HG03097 (cell line): ENCODE measurements around the gene PPP1R8.
"Not testable (repeated sequence)": the region's sequence is repeated elsewhere in the genome, so short reads cannot be mapped to it uniquely, and the experiment has no call there.

Source experiments
- ATAC-seq: cut with Tn5 transposase; IDR thresholded peaks from one replicate; pipeline ENCODE4 v1.9.1; 2021; ENCODE audit not compliant: unreplicated experiment, low FRiP score

Gene PPP1R8

GRCh38 chr1:27831568-27832410 lies 1.2 kb downstream of the PPP1R8 start:
- no peak for ATAC-seq

- no peak for ATAC-seq
Measured at GRCh38 chr1:27832762-27833161, 2.2 kb downstream of the PPP1R8 start.

- ATAC-seq: no peak
Measured at GRCh38 chr1:27833470-27833869, 2.9 kb downstream of the PPP1R8 start.

- no peak for ATAC-seq
Measured at GRCh38 chr1:27835046-27835445, 4.5 kb downstream of the PPP1R8 start.

GRCh38 chr1:27835501-27835900 lies 4.9 kb downstream of the PPP1R8 start:
- no peak for ATAC-seq

- no peak for ATAC-seq
Measured at GRCh38 chr1:27849951-27850350, 19.4 kb downstream of the PPP1R8 start.

GRCh38 chr1:27855085-27855484 lies 24.5 kb downstream of the PPP1R8 start:
- no peak for ATAC-seq

GRCh38 chr1:27856561-27857343 lies 26.2 kb downstream of the PPP1R8 start:
- ATAC-seq: no peak

- not testable (repeated sequence) for ATAC-seq
Measured at GRCh38 chr1:27857552-27857951, 27.0 kb downstream of the PPP1R8 start.

- no peak for ATAC-seq
Measured at GRCh38 chr1:27858072-27858948, 27.7 kb downstream of the PPP1R8 start.

- no peak for ATAC-seq
Measured at GRCh38 chr1:27858949-27859576, 28.5 kb downstream of the PPP1R8 start.

GRCh38 chr1:27861436-27861835 lies 30.9 kb downstream of the PPP1R8 start:
- ATAC-seq: no peak

- ATAC-seq: no peak
Measured at GRCh38 chr1:27862004-27862403, 31.4 kb downstream of the PPP1R8 start.

GRCh38 chr1:27862671-27863537 lies 32.3 kb downstream of the PPP1R8 start:
- no peak for ATAC-seq

- no peak for ATAC-seq
Measured at GRCh38 chr1:27863538-27863915, 32.9 kb downstream of the PPP1R8 start.

- ATAC-seq: no peak
Measured at GRCh38 chr1:27864264-27864895, 33.8 kb downstream of the PPP1R8 start.

- no peak for ATAC-seq
Measured at GRCh38 chr1:27865821-27866220, 35.2 kb downstream of the PPP1R8 start.

- no peak for ATAC-seq
Measured at GRCh38 chr1:27868556-27868931, 38.0 kb downstream of the PPP1R8 start.
